ENCODE data around the gene PPM1H.

- TF ChIP-seq CTCF (IDR thresholded peaks at IDR 0.05; ENCODE audit: low read depth, low read length) (no peak), EZH2phosphoT487 (IDR thresholded peaks at IDR 0.05; ENCODE audit: low read depth) (no peak)
Observed at GRCh38 chr12:62694632-62695031, 240.3 kb downstream of the PPM1H start.

Measured in OCI-LY3 (cell line).